Fibroblast of lung (primary cell): ENCODE measurements around the gene PPP3CB. TPM values are rescaled to one million over a fixed set of nuclear protein-coding genes. Genes with fewer than 3 reads are reported as not detected.

Source experiments
- DNase-seq, 2 donors: peaks; one replicate each; pipeline versions ENCODE4 v3.0.0 to v3.0.0-alpha.2; 2010; ENCODE audit warnings: low read depth in 2 of 2
- H2AFZ ChIP-seq: 2 replicates; pipeline ENCODE4 v1.5.1; 2012; ENCODE audit warnings: low read length, control low read depth, inconsistent platforms
- H3K27ac ChIP-seq: 2 replicates; pipeline ENCODE4 v1.5.1; 2011; ENCODE audit warnings: low read length, control low read depth; ENCODE audit not compliant: insufficient read depth
- H3K27me3 ChIP-seq: 2 replicates; pipeline ENCODE4 v1.5.1; 2011; ENCODE audit warnings: mild to moderate bottlenecking, low read length; ENCODE audit not compliant: control insufficient read depth, insufficient read depth
- H3K36me3 ChIP-seq: 2 replicates; pipeline ENCODE4 v1.5.1; 2011; ENCODE audit warnings: low read length; ENCODE audit not compliant: control insufficient read depth, insufficient read depth
- H3K4me1 ChIP-seq: 2 replicates; pipeline ENCODE4 v1.5.1; 2011; ENCODE audit warnings: low read length; ENCODE audit not compliant: control insufficient read depth, insufficient read depth; ENCODE audit errors: extremely low read depth
- H3K4me2 ChIP-seq: 2 replicates; pipeline ENCODE4 v1.5.1; 2011; ENCODE audit warnings: low read length, control low read depth; ENCODE audit not compliant: insufficient read depth; ENCODE audit errors: extremely low read depth
- H3K4me3 ChIP-seq, 4 experiments: fragments of 200-600 bp in 1 of 4; sonication (generic) in 1 of 4; replicated peaks in 1 of 4; 2 replicates each; pipeline ENCODE4 v1.5.1; 2011 to 2016; ENCODE audit warnings: low read length in 4 of 4, low read depth in 3 of 4, mild to moderate bottlenecking in 3 of 4, control low read depth in 2 of 4, inconsistent platforms in 1 of 4, mixed read lengths in 1 of 4; ENCODE audit not compliant: insufficient read depth in 1 of 4; ENCODE audit errors: control extremely low read depth in 1 of 4
- H3K79me2 ChIP-seq: 2 replicates; pipeline ENCODE4 v1.5.1; 2012; ENCODE audit warnings: mild to moderate bottlenecking, low read length, inconsistent platforms; ENCODE audit not compliant: control insufficient read depth, insufficient read depth
- H3K9ac ChIP-seq: 2 replicates; pipeline ENCODE4 v1.5.1; 2011; ENCODE audit warnings: mild to moderate bottlenecking, low read length, control low read depth; ENCODE audit not compliant: insufficient read depth
- H3K9me3 ChIP-seq: 2 replicates; pipeline ENCODE4 v1.5.1; 2012; ENCODE audit warnings: low read depth, low read length; ENCODE audit not compliant: control insufficient read depth, insufficient read depth
- H4K20me1 ChIP-seq: 2 replicates; pipeline ENCODE4 v1.5.1; 2011; ENCODE audit warnings: low read length; ENCODE audit not compliant: control insufficient read depth, insufficient read depth; ENCODE audit errors: extremely low read depth
- CTCF ChIP-seq, 2 donors: IDR thresholded peaks in 1 of 2; conservative IDR thresholded peaks in 1 of 2; 1 replicate in 1 of 2; 2 replicates in 1 of 2; pipeline ENCODE4 v1.5.1; 2011 to 2012; ENCODE audit warnings: low read length in 2 of 2, control low read depth in 1 of 2, inconsistent platforms in 1 of 2, low read depth in 1 of 2, mild to moderate bottlenecking in 1 of 2
- EZH2 ChIP-seq: IDR thresholded peaks from 2 replicates; pipeline ENCODE4 v1.5.1; 2012; ENCODE audit warnings: low read length, control low read depth, mild to moderate bottlenecking; ENCODE audit errors: missing control alignments
- polyA plus RNA-seq, 2 donors: library from polyadenylated mRNA; depleted of rRNA in 1 of 2; stranded (reverse) in 1 of 2; unstranded in 1 of 2; fragments of >200 nt; gene quantifications; 2 replicates each; pipeline ENCODE4 v1.2.1, GENCODE V29; 2011 to 2012; ENCODE audit warnings: missing spikeins in 1 of 2
- total RNA-seq: library from RNA; depleted of rRNA; stranded (reverse); fragments of >200 nt; gene quantifications from 2 replicates; pipeline ENCODE4 v1.2.1, GENCODE V29; 2014

Gene PPP3CB
- total and polyA plus RNA-seq, 2 donors (not counting 1 experiment from before 2014, with no cell fraction given), result 27.1 to 38.8 TPM

DNA sequence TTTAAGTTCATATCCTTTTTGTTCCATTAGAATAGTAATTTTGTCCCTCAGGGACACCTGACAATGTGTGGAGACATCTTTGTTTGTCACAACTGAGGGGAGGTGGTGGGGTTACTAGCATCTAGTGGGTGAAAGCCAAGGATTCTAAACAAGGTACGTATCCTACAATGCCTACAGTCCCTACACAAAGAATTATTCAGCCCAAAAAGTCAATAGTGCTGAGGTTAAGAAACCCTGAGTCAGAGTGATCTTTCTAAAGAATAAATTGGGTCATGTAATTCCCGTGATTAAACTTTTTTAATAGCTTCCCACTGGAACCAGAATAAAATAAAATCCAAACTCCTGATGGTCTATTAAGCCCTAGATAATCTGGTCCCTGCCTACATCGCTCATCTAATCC, 79.3 kb downstream of the PPP3CB start:
- H3K36me3 ChIP-seq, result no peaks in the 10 kb centered on the region
- no peak overlapping the region for H2AFZ ChIP-seq
- H3K4me2 ChIP-seq, result no peak overlapping the region
- peaks cover 6% of the 10 kb centered on the region for H3K4me1 ChIP-seq
- H3K9me3 ChIP-seq, result no peaks in the 10 kb centered on the region
- no peak overlapping the region for H3K4me3 ChIP-seq
- no peaks in the 10 kb centered on the region for H4K20me1 ChIP-seq
- no peaks in the 10 kb centered on the region for H3K27me3 ChIP-seq
- H3K9ac ChIP-seq, result no peak overlapping the region
- no peak overlapping the region for H3K27ac ChIP-seq
- DNase-seq, result no peak
- TF ChIP-seq EZH2 (no peak), CTCF (conservative IDR thresholded peaks at IDR 0.05 in 1 of 2, IDR thresholded peaks at IDR 0.05 in 1 of 2; ENCODE audit: low read depth in 1 of 2, low read length in 2 of 2) (no peak)
- peaks cover 12% of the 10 kb centered on the region for H3K79me2 ChIP-seq

DNA sequence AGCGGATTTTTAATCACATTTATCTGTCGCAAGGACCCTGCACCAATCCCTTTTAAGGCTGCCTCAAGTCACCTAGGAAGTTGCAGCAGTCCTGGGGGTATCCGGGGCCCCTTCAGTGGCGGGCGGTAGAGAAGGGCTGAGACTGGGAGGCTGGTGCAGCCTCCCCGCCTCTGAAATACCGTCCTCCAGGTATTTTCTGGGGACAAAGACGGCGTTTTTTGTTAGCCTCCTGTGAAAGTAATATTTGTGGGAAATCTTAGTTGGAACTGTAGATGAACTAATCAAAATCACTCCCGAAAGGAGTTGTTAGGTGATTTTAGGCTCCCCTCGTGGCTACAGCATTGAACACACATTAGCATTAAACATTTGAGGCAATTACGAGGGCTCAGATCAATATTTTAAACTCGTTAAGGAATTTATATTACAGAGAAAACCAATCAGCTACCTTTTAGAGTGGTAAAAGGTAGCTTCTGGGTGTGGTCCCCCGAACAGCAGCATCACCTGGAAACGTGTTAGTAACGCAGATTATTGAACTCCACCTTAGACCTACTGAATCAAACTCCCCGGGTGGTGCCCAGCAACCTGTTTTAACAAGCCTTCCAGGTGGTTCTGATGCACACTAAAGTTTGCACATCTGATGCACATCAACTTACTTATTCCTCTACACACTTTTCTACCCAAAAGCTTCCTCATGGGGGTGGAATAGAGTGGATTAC, 81.4 kb downstream of the PPP3CB start:
- peaks cover 4% of the 10 kb centered on the region for H3K4me1 ChIP-seq
- H3K36me3 ChIP-seq, result no peaks in the 10 kb centered on the region
- no peak for DNase-seq
- H3K27ac ChIP-seq, result no peak overlapping the region
- peak overlapping the region; percentile 92 for H3K4me2 ChIP-seq
- peak overlapping the region; percentile 79 for H2AFZ ChIP-seq
- H3K79me2 ChIP-seq, result peaks cover 33% of the 10 kb centered on the region
- no peaks in the 10 kb centered on the region for H3K27me3 ChIP-seq
- H3K9ac ChIP-seq, result peak overlapping the region; percentile 98
- no peak for TF ChIP-seq EZH2
- no peak for TF ChIP-seq CTCF (conservative IDR thresholded peaks at IDR 0.05 in 1 of 2, IDR thresholded peaks at IDR 0.05 in 1 of 2; ENCODE audit: low read depth in 1 of 2, low read length in 2 of 2)
- no peaks in the 10 kb centered on the region for H3K9me3 ChIP-seq
- H3K4me3 ChIP-seq, result peak overlapping the region; percentile 80 to 99 (median 89)
- H4K20me1 ChIP-seq, result no peaks in the 10 kb centered on the region

- no peaks in the 10 kb centered on the region for H3K27me3 ChIP-seq
- TF ChIP-seq CTCF (conservative IDR thresholded peaks at IDR 0.05 in 1 of 2, IDR thresholded peaks at IDR 0.05 in 1 of 2; ENCODE audit: low read depth in 1 of 2, low read length in 2 of 2), result peak; percentile 22 to 29
- TF ChIP-seq EZH2, result no peak
- H3K4me3 ChIP-seq, result peak within 1 kb of the TSS; percentile 80 to 99 (median 89)
- peak within 1 kb of the TSS; percentile 98 for H3K27ac ChIP-seq
- peak within 1 kb of the TSS; percentile 96 for H3K4me2 ChIP-seq
- no peaks in the 10 kb centered on the region for H3K36me3 ChIP-seq
- peaks cover 4% of the 10 kb centered on the region for H3K4me1 ChIP-seq
- peaks cover 41% of the 10 kb centered on the region for H3K79me2 ChIP-seq
- peak within 1 kb of the TSS; percentile 79 for H2AFZ ChIP-seq
- no peaks in the 10 kb centered on the region for H3K9me3 ChIP-seq
- H4K20me1 ChIP-seq, result no peaks in the 10 kb centered on the region
- DNase-seq, result peak; percentile 80 to 81
- peak within 1 kb of the TSS; percentile 98 for H3K9ac ChIP-seq
Observed at GRCh38 chr10:73413528-73414229, 82.1 kb downstream of the PPP3CB start, which contains the start of gene ANXA7. ANXA7 (minus strand) TSS chr10:73414058; CDS start chr10:73400856, 13,202 bp downstream.
